ENCODE results near the gene TRIM3.

Gene TRIM3

DNA sequence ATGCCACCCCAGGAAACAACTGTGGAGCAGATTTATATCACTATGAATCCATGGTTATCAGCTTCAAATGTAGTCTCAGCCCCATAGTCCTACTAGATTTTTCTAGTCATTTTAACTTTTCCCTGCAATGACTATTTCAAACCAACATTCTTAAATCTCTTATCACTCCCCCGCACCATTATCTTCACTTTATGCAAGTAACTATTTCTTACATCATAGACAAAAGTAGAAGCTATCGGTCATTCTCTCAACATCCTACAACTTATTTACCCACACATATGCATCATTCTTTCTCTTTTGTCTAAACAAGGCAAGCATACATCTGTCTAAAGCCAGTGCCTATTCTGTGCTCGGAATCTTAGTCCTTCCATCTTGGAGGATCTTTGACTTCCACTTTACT is 11.9 kb upstream of the TRIM3 start:
- no peak overlapping the region for H3K4me3 ChIP-seq (ENCODE audit: low read length)
- H3K4me2 ChIP-seq (ENCODE audit: low read length): no peak overlapping the region
- H3K27ac ChIP-seq (ENCODE audit: low read length): no peak overlapping the region
- H3K27me3 ChIP-seq (ENCODE audit: low read depth, low read length): no peaks in the 10 kb centered on the region
- peaks cover 66% of the 10 kb centered on the region for H3K36me3 ChIP-seq (replicated peaks; ENCODE audit: low read depth, low read length)
- H4K20me1 ChIP-seq (ENCODE audit: insufficient read depth, low read length): no peaks in the 10 kb centered on the region
- H3K9ac ChIP-seq (ENCODE audit: low read length): no peak overlapping the region
- no peak for TF ChIP-seq EZH2phosphoT487 (IDR thresholded peaks at IDR 0.05; ENCODE audit: low read depth)
- TF ChIP-seq, protein P1, sequence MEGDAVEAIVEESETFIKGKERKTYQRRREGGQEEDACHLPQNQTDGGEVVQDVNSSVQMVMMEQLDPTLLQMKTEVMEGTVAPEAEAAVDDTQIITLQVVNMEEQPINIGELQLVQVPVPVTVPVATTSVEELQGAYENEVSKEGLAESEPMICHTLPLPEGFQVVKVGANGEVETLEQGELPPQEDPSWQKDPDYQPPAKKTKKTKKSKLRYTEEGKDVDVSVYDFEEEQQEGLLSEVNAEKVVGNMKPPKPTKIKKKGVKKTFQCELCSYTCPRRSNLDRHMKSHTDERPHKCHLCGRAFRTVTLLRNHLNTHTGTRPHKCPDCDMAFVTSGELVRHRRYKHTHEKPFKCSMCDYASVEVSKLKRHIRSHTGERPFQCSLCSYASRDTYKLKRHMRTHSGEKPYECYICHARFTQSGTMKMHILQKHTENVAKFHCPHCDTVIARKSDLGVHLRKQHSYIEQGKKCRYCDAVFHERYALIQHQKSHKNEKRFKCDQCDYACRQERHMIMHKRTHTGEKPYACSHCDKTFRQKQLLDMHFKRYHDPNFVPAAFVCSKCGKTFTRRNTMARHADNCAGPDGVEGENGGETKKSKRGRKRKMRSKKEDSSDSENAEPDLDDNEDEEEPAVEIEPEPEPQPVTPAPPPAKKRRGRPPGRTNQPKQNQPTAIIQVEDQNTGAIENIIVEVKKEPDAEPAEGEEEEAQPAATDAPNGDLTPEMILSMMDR (IDR thresholded peaks at IDR 0.05; ENCODE audit: low read depth, low read length): no peak
- peaks cover 7% of the 10 kb centered on the region for H3K4me1 ChIP-seq (ENCODE audit: low read length)
- H3K9me3 ChIP-seq (ENCODE audit: insufficient read depth, low read length): no peaks in the 10 kb centered on the region
- H3K79me2 ChIP-seq (ENCODE audit: low read length): peaks cover 36% of the 10 kb centered on the region
- H2AFZ ChIP-seq (ENCODE audit: low read depth, low read length): no peak overlapping the region

DNA sequence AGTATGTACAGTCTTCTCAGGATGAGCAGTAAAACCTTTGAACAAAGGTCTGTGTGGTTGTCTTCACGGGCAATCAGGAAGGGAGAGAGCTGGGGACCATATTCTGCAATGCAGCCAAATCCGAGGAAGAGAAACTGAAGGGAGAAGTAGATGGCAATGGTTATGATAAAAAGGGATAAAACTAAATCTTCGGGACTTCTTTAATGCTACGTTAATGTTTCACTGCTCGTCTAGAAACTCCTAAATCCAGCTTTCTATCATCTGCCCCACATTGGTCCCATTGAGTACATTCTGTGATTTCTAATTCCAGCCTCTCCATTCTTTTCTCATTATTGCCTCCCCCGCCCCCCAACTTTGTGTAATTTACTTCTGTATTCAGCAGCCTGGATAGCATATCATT is 9.3 kb upstream of the TRIM3 start:
- H3K4me2 ChIP-seq (ENCODE audit: low read length): peak overlapping the region; percentile 91; the same call in 1 of the 2 replicates
- no peaks in the 10 kb centered on the region for H3K9me3 ChIP-seq (ENCODE audit: insufficient read depth, low read length)
- H3K4me1 ChIP-seq (ENCODE audit: low read length): peaks cover 15% of the 10 kb centered on the region
- H3K27me3 ChIP-seq (ENCODE audit: low read depth, low read length): no peaks in the 10 kb centered on the region
- H3K4me3 ChIP-seq (ENCODE audit: low read length): no peak overlapping the region
- no peak overlapping the region for H2AFZ ChIP-seq (ENCODE audit: low read depth, low read length)
- TF ChIP-seq, protein P1 (IDR thresholded peaks at IDR 0.05; ENCODE audit: low read depth, low read length): no peak
- no peak for TF ChIP-seq EZH2phosphoT487 (IDR thresholded peaks at IDR 0.05; ENCODE audit: low read depth)
- H4K20me1 ChIP-seq (ENCODE audit: insufficient read depth, low read length): no peaks in the 10 kb centered on the region
- H3K36me3 ChIP-seq (replicated peaks; ENCODE audit: low read depth, low read length): peaks cover 72% of the 10 kb centered on the region
- H3K27ac ChIP-seq (ENCODE audit: low read length): no peak overlapping the region
- peaks cover 48% of the 10 kb centered on the region for H3K79me2 ChIP-seq (ENCODE audit: low read length)
- H3K9ac ChIP-seq (ENCODE audit: low read length): no peak overlapping the region

DNA sequence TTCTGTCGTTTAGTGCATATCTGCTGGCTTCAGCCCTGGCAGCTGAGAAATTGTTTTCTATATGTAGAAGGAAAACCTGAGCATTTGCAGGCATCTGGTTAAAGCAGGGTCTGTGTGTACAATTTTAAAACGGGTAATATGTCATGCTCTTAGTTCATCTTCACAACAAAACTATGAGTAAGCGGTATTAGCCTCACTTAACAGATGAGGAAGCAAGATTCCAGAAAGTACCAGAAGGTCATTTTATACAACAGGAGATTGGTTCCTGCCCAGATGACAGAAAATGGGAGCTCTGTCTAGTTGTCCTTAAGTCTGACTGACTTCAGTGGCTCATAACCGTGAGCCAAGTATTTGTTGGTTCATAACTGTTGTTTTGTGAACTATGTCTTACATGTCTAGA is 8.7 kb upstream of the TRIM3 start:
- no peaks in the 10 kb centered on the region for H4K20me1 ChIP-seq (ENCODE audit: insufficient read depth, low read length)
- H3K4me1 ChIP-seq (ENCODE audit: low read length): peaks cover 15% of the 10 kb centered on the region
- H3K27me3 ChIP-seq (ENCODE audit: low read depth, low read length): no peaks in the 10 kb centered on the region
- H3K9ac ChIP-seq (ENCODE audit: low read length): peak overlapping the region; percentile 97
- peak overlapping the region; percentile 91 for H3K4me2 ChIP-seq (ENCODE audit: low read length)
- H3K9me3 ChIP-seq (ENCODE audit: insufficient read depth, low read length): no peaks in the 10 kb centered on the region
- TF ChIP-seq, protein P1 (IDR thresholded peaks at IDR 0.05; ENCODE audit: low read depth, low read length): no peak
- TF ChIP-seq EZH2phosphoT487 (IDR thresholded peaks at IDR 0.05; ENCODE audit: low read depth): no peak
- H3K79me2 ChIP-seq (ENCODE audit: low read length): peaks cover 48% of the 10 kb centered on the region
- no peak overlapping the region for H2AFZ ChIP-seq (ENCODE audit: low read depth, low read length)
- H3K4me3 ChIP-seq (ENCODE audit: low read length): peak overlapping the region; percentile 95
- H3K27ac ChIP-seq (ENCODE audit: low read length): no peak overlapping the region; the same call in 1 of the 2 replicates
- H3K36me3 ChIP-seq (replicated peaks; ENCODE audit: low read depth, low read length): peaks cover 70% of the 10 kb centered on the region

DNA sequence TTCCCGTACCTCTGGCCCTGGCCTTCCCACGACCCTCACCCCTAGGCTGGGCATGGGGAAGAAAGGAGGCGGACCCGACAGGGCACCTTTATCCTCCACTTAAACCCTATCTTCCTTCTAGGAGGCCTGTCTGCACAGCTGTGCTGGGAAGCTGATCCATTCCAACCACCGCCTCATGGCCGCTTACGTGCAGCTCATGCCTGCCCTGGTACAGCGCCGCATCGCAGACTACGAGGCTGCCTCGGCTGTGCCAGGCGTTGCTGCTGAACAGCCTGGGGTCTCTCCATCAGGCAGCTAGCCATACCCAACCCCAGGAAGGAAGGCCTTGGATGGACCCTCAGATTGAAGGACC is 8.2 kb upstream of the TRIM3 start:
- no peaks in the 10 kb centered on the region for H3K9me3 ChIP-seq (ENCODE audit: insufficient read depth, low read length)
- peaks cover 70% of the 10 kb centered on the region for H3K36me3 ChIP-seq (replicated peaks; ENCODE audit: low read depth, low read length)
- H2AFZ ChIP-seq (ENCODE audit: low read depth, low read length): no peak overlapping the region
- peak overlapping the region; percentile 72 for H3K27ac ChIP-seq (ENCODE audit: low read length)
- peak overlapping the region; percentile 91 for H3K4me2 ChIP-seq (ENCODE audit: low read length)
- peaks cover 15% of the 10 kb centered on the region for H3K4me1 ChIP-seq (ENCODE audit: low read length)
- H3K9ac ChIP-seq (ENCODE audit: low read length): peak overlapping the region; percentile 97
- H4K20me1 ChIP-seq (ENCODE audit: insufficient read depth, low read length): no peaks in the 10 kb centered on the region
- H3K4me3 ChIP-seq (ENCODE audit: low read length): peak overlapping the region; percentile 95
- TF ChIP-seq, protein P1 (IDR thresholded peaks at IDR 0.05; ENCODE audit: low read depth, low read length): no peak
- no peak for TF ChIP-seq EZH2phosphoT487 (IDR thresholded peaks at IDR 0.05; ENCODE audit: low read depth)
- peaks cover 48% of the 10 kb centered on the region for H3K79me2 ChIP-seq (ENCODE audit: low read length)
- no peaks in the 10 kb centered on the region for H3K27me3 ChIP-seq (ENCODE audit: low read depth, low read length)

Data from OCI-LY3 (cell line).